Stimulated activated CD4-positive, alpha-beta T cell treated with anti-CD3 and anti-CD28 coated beads, TNF-alpha, amount 100 ng/mL, for 4 hours (primary cell): ENCODE data around the gene OR10H3.
"Not testable (repeated sequence)": the region's sequence is repeated elsewhere in the genome, so short reads cannot be mapped to it uniquely, and the experiment has no call there.

Experiments
- DNase-seq, 3 experiments: peaks; one replicate each; pipeline ENCODE4 v3.0.0-alpha.2; 2020; ENCODE audit warnings: low read depth in 3 of 3

OR10H3 gene

DNA sequence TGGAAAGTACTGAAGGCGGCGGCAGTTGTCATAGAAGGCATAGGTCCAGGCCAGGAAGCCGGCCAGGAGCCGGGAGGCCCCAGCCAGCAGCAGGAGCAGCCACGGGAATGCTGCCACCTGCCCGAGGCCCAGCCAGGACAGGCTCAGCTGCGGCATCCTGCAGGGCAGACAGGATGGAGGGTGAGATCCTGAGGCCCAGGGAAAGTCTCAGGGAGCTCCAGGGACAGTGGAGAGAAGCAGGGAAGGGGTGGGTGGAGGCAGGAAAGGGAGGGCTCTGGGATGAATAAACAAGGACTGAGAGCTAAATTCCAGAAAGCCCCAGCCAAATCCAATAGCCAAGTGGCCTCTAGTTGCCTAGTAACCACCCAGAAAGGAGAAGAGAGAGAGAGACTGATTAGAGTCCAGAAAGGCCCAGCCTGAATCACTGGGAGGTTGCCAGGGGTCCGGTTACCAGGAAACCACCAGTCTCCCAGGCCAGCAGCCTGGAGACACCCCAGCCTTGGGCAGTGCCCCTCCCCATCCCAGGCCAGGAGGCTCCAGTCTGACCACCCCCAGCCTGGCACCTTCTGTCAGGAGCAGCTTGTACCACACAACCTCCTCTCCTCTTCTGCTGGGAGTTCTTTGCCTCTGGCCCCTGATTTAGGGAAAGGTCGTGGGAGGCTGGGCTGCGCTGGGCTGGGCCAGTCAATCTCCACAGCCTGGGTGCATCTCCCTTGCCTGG, 42.1 kb downstream of the OR10H3 start:
- DNase-seq: no peak

- no peak for DNase-seq
Observed at GRCh38 chr19:15780610-15781418, 43.0 kb downstream of the OR10H3 start.

GRCh38 chr19:15781661-15782060, 43.9 kb downstream of the OR10H3 start:
- no peak for DNase-seq

- DNase-seq: no peak
Observed at GRCh38 chr19:15782211-15782610, 44.4 kb downstream of the OR10H3 start.

GRCh38 chr19:15782896-15783295, 45.1 kb downstream of the OR10H3 start:
- DNase-seq: not testable (repeated sequence)

DNA sequence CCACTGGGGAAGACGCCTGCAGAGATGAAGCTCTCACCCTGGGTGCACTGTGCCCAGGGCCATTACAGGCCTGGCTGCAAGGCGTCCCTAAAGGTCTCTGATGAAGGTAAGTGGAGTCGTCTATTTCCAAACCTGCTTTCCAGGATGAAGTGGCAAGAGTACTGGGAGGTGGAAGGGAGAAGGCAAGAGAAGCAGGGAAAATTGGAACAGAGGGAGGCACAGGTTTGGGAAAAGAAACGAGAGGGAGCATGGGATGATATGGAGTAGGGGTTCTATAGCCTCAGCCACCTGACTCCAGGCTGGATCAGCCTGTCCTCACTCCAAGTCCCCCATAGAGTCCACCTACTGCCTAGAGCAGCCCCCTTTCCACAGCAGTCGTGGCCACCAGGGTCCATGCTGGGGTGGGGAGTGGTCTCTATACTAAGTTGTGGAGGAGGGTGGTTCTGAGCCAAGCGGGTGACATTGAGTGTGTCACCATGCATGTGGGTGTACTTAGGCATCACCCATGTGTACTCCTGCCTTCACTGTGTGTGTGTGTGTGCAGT, 49.9 kb downstream of the OR10H3 start, which contains the start of gene OR10H5:
OR10H5 (plus strand) TSS at position 51 of the 545 bp plus-strand sequence. CDS start 6,388 bp downstream, outside the sequence.
- DNase-seq: no peak

- no peak for DNase-seq
Observed at GRCh38 chr19:15788594-15789270, 50.9 kb downstream of the OR10H3 start.

DNA sequence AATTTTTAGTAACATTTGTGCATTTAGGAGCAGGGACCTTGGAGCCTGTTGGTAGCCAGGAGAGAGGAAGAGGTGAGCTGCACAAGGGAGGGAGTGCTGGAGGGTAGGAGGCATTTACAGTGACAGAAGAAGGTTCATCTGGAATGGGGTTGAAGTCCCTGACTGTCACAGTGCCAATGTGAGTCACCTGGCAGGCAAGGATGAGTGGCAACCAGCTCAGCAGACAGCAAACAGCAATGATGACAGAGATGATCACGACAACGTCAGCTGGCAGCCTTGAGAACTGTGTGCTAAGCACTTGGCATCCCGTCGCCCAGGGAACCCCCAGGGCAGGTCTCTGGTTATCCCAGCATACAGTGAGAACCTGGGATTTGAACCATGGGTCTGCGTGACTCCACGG, 52.3 kb downstream of the OR10H3 start:
- no peak for DNase-seq
